GM12801 (cell line): ENCODE results near the gene SMIM35.

Experiments used
- TF ChIP-seq, protein P1 (sequence below): IDR thresholded peaks from one replicate; pipeline ENCODE4 v1.5.1; 2011; ENCODE audit warnings: control low read depth; ENCODE audit not compliant: insufficient read length; ENCODE audit errors: extremely low read depth

Gene SMIM35

DNA sequence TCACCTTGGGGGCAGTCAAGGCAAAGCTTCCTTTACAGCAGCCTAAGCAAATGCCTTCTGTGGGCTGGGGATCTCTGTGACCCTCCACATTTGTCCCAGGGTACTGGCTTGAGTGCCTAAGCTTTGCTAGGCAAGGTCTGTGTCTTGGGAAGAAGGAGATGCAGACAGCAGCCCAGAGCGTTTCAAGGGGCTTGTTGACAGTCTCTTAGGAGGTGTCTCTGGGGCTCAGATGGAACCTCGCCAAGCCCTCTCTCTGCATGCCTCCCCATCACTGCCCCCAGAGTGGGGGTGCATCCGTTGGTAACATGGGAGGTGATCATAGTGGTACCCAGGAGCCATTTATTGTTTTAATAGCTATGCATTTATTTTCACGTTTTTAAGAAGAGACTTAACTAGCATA is 39.0 kb downstream of the SMIM35 start:
- TF ChIP-seq, protein P1, sequence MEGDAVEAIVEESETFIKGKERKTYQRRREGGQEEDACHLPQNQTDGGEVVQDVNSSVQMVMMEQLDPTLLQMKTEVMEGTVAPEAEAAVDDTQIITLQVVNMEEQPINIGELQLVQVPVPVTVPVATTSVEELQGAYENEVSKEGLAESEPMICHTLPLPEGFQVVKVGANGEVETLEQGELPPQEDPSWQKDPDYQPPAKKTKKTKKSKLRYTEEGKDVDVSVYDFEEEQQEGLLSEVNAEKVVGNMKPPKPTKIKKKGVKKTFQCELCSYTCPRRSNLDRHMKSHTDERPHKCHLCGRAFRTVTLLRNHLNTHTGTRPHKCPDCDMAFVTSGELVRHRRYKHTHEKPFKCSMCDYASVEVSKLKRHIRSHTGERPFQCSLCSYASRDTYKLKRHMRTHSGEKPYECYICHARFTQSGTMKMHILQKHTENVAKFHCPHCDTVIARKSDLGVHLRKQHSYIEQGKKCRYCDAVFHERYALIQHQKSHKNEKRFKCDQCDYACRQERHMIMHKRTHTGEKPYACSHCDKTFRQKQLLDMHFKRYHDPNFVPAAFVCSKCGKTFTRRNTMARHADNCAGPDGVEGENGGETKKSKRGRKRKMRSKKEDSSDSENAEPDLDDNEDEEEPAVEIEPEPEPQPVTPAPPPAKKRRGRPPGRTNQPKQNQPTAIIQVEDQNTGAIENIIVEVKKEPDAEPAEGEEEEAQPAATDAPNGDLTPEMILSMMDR: no peak

DNA sequence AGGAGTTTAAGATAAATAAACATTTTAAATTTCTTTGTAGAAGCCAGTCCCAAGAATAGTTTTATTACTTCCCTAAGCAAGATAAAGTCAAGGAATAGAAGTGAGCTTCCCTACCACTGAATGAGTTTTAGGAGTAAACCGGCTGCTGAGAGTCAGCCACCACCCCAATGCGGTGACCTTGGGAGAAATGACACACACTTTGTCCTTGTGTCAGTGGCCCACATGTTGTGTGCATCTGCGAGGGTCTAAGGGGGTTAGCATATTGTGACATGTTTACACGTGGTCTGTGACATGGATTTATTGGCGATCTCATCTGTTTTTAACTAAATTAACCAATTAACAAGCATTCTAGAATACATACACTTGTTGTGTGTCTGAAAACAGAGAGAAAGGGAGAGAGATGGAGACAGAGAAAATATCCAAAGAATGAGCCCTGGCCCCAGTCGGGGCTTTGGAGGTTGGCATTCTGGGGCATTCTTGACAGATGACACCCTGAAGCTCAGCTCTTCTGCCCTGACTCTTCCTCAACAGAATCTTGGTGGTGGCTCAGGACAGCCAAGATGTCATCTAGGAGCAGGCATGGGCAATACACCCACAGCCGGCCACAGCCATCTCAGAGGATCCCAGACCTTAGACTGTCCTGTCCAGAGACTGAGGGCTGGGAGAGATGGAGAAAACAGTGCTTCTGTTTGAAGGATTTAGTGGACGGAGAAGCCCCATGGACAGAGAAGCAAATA is 39.6 kb downstream of the SMIM35 start:
- TF ChIP-seq, protein P1: no peak

DNA sequence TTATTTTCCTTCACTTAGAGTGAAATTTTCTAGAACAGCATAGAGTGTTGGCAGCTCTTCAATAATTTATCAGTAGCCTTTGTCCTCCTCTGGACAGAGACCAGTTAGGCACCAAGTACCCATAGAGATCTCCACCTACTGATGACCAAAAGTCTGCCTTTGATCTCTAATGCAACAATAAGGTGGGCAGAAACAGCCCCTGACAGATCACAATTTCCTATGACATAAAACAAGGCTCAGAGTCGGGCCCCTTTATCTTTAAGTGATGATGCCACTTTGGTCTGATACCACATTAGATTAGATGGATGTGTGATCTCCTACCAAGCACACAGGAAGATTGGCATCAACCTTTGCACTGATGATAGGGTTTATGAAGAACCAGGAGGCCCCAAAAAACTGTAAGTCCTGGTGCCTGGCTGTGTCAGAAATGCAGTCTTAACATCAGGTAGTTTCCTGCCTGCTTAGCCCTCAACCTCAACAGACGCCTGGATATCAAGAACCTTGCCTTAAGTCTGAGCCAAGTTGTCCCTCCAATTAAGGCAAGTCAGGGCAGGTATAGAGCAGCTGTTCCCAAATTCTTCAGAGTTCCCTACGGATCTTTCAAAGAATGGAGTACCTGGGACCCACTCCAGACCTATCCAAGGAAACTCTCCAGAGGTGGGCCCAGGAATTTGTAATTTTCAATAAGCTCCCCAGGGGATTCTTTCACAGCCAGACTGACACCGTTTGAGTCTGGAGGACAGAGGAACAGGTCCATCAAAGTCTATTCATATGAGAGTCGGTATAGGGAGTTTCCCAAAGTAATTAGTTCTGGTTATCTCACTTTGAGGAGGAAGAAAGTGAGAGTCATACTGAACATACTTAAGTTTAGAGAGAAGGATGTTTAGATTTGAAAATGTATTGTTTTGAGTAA is 40.5 kb downstream of the SMIM35 start:
- TF ChIP-seq, protein P1: no peak

DNA sequence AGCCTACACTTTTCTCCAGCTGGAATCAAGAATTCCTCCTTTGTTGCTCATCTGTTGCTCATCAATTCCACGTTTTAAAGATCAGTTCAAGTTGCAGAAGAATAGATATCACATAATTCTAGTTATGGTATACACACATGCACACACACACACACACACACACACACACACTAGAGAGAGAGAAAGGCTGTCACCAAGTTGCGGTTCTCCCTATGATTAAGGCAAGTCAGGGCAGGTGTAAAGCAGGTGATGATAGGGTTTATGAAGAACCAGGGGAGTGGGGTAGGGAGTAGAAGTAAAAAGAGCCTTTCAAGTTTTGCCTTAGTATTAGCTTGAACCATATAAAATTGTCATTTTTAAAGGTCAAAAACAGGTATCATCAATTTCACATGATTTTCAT is 41.6 kb downstream of the SMIM35 start:
- TF ChIP-seq, protein P1: no peak

DNA sequence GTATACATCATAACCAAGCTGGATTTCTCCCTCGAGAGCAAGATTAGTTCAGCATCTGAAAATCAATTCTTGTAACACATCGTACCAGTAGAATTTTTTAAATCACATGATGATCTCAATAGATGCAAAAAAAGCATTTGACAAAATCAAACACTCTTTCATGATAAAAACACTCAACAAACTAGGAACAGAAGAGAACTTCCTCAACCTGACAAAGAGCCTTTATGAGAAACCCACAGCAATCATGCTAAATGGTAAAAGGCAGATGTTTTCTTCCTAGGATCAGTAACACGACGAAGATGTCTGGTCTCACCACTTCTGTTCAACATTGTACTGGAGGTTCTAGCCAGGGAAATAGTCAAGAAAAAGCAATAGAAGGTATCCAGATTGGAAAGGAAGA is 44.0 kb downstream of the SMIM35 start:
- TF ChIP-seq, protein P1: no peak

DNA sequence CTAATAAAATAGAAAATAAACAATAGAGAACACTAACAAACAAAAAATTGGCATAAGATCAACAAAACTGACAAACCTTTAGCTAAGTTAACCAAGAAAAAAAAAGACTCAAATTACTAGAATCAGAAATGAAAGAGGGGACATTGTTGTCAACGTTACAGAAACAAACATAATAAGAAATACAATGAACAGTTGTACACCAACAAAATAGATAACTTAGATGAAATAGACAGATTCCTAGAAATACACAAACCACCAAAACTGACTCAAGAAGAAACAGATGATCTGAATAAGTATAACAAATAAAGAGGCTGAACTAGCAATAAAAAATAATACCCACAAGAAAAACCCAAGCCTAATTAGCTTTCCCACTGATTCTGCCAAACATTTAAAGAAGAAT is 44.6 kb downstream of the SMIM35 start:
- TF ChIP-seq, protein P1: no peak

DNA sequence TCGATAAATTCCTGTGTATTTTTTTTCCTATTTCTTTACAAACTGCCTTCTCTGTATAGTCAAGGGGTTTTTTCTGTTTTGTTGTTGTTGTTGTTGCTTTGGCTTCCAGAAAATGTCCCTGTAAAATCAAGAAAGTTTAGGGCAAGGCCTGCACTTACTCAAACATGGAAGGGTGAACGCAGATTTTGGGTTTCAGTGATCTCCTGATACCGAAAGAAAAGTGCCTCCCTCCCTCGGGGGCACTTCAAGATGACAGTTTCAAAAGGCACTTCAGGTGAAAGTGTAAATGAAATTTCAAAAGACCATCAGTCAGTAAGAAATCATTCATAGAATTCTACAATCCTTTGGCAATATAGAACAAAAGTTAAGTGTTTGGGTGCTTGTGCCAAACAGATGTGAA is 53.3 kb downstream of the SMIM35 start:
- TF ChIP-seq, protein P1: no peak
